Measurements from ENCODE around the gene CHIC2. TPM values are rescaled to one million over a fixed set of nuclear protein-coding genes. Genes with fewer than 3 reads are reported as not detected.

Gene CHIC2
- total and polyA plus RNA-seq, 2 of the 8 experiments (the other 6 are each of a cell fraction or from before 2014, with no cell fraction given) = 4.5 to 10.9 TPM

GRCh38 chr4:54006755-54007154 lies 57.6 kb downstream of the CHIC2 start (continued):
- no peak for TF ChIP-seq KDM4A (IDR thresholded peaks at IDR 0.05; ENCODE audit: low read depth, low read length, severe bottlenecking)
- no peak for TF ChIP-seq BCL11A (IDR thresholded peaks at IDR 0.05; ENCODE audit: low read depth in 2 of 2, low read length in 2 of 2)
- TF ChIP-seq SRF (IDR thresholded peaks at IDR 0.05; ENCODE audit: low read depth, low read length) = no peak
- TF ChIP-seq E2F6 (IDR thresholded peaks at IDR 0.05) = no peak
- TF ChIP-seq ATF3 (IDR thresholded peaks at IDR 0.05; ENCODE audit: insufficient read depth, low read depth, low read length) = no peak

Data from H1 (cell line).